ENCODE results near the gene SRP19.
"Not testable (repeated sequence)": the region's sequence is repeated elsewhere in the genome, so short reads cannot be mapped to it uniquely, and the experiment has no call there.

Gene SRP19

DNA sequence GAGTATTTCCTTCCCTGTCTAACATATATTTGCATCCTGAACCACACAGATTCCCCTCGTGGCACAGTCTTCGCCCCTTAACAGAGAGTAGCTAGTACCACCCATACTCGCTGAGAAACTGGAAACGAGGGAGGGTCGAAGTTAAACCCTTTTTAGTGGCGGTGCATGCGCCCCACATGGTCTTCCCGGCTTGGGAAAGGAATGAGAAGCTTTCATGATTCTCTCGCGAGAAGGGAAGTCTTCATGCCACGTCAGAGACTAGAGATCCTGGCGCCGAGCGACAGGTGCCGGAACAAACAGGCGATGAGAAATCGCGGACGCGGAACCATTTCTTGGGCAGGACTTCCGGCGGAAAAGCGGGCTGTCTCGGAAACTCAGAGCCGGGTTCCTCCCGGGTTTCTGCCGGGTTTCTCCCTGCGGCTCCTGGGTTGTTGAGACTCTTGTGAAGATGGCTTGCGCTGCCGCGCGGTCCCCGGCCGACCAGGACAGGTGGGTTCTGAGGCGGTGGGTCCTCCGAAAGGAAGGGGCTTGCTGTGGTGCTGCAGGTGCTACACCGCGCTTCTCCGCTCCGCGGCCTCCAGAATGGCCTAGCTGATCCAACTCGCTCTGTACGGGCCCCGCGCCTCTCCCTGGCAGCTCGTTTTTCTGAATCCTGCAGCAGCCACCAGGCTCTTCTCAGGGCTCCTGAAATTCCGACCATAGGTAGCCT lies at the start of gene SRP19:
Gene SRP19 (plus strand): TSS at position 359 of the 709 bp plus-strand sequence. CDS start 90 bp downstream, at position 449.
- DNase-seq = peak; percentile 99

DNA sequence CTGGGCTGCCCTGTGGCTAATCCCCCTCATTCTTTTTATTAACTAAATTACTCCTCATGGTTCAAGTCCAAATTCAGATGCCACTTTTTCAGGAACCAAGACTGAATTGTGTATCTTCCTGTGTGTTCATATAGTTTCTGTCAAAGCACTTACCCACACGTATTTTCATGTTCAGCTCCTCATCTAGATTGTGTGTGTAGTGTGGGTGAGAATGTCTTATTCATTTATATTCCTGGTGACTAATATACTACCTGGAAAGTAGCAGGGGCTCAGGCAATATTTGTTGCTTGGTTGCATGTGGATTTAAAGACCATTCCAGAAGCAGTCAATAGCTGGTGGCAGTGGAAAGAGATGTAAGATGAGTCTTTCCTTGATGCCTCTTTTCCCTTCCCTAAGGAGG lies 48.5 kb upstream of the SRP19 start:
- DNase-seq = no peak

DNA sequence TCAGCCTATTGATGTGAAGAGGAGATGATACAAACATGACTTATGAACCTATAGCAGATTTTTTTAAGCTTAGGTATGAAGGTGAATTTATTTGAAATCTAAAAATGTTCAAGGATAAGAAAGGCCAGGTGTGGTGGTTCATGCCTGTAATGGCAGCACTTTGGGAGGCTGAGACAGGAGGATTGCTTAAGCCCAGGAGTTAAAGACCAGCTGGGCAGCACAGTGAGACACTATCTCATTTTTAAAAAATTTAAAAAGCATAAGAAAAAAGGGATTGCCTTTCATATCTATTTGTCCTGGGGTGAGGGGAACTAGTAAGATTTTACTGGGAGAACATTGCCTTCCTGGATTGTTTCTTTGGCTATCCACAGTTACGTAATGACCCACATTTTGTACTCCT lies 40.8 kb upstream of the SRP19 start:
- no peak for DNase-seq

DNA sequence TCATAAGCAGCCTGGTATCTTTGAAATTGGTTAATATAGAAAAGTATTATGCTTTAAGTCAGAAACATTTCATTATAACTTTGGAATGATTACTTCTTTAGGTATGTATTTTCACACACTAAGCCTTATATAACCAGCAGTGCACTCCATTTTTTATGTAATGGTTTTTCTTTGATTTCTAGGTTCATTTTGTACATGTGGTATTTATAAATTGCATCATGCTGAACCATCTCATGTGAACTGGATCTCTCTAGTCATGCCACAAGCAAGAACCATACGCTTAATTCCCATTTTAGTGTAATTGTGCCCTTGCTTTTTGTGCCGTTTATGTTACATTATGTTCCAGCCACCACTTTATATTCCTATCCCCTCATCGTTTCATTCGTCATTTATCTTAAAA lies 38.6 kb upstream of the SRP19 start:
- DNase-seq = no peak

DNA sequence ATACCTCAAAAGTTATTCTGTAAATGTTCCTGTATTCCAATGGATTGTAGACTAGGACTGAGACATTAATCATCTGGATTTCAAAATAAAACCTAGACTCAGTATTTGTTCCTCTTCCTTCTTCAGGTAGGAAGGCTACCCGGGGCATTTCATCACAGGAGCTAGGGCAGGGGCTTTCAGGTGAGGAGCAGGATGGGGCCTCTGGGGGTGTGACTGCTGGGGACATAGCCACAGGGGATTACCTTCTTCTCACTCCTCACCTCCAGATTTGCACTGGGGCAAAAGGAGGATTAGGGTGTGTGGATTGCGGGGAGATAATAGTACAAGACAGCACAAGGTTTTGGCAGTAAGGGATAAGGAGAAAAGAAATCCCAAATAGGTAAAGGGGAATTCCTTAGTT lies 37.9 kb upstream of the SRP19 start:
- DNase-seq = no peak

DNA sequence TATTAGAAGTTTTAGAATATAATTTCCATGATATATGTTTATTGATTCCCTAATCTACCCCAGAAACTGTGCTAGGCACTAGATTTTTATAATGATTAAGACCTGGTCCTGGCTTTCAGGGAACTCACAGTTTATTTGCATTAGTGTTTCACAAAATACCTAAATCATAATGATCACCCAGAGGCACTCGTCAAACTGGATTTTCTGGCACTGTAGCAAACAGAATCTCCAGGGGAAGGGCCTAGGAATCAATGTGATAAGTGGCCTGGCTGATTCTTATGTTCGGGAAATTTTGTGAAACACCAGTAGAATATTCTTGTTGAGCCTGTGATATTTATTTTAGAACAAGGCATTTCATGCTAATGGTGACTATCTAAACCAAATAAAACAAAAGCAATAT lies 37.4 kb upstream of the SRP19 start:
- peak; percentile 8 for DNase-seq

DNA sequence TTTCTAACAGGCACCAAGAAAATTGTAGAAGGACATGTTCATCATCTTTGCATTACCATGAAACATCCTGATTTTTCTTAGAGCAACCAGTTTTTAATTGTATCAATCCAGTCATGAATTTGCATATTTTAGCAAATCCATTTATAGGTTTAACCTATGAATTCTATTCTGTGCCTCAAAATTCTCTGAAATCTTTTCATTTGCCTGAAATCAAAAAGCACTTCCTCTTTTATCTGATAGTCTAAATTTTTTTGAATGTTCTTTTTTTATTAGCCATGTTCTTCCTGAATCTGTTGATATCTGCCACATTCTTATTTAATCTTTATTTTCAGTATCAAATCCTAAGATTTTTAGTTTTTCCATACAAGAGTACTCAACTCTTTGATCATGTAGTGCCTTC lies 36.9 kb upstream of the SRP19 start:
- DNase-seq = no peak

DNA sequence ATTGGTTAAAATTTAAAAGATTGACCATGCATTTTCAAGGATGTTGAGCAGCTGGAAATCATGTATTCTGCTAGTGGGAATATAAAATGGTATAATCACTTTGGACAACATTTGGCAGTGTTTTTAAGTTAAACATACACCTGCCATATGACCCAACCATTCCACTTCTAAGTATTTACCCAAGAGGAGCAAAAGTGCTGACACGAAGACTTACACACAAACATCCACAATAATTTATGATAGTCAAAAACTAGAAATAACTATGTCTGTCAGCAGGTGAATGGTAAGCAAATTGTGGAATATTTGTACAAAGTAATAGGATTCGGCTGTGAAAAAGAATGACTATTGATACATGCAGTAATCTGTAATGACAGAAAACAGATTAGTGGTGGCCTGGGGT lies 30.7 kb upstream of the SRP19 start:
- DNase-seq = no peak

DNA sequence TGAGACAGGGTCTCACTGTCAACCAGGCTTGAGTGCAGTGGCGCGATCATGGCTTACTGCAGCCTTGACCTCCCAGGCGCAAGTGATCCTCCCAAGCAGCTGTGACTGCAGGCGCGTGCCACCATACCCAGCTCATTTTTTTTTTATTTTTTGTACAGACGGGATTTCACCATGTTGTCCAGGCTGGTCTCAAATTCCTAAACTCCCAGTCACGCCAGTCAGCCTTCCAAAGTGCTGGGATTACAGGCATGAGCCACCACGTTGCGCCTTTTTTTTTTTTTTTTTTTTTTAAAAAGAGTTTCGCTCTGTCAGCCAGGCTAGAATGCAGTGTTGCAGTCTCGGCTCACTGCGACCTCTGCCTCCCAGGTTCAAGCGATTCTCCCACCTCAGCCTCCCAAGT lies 27.1 kb upstream of the SRP19 start:
- DNase-seq = no peak

DNA sequence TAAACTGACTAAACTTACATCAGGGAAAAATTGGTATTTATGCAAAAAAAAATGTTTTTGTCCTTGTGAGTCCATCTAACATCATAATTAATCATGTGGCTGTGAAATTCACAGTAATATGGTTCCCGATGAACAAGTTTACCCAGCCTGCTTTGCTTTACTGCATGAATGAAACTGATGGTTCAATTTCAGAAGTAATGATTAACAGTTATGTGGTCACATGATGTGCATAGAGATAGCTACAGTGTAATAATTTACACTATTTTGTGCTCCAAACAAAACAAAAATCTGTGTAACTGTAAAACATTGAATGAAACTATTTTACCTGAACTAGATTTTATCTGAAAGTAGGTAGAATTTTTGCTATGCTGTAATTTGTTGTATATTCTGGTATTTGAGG lies 16.6 kb upstream of the SRP19 start:
- DNase-seq = no peak

DNA sequence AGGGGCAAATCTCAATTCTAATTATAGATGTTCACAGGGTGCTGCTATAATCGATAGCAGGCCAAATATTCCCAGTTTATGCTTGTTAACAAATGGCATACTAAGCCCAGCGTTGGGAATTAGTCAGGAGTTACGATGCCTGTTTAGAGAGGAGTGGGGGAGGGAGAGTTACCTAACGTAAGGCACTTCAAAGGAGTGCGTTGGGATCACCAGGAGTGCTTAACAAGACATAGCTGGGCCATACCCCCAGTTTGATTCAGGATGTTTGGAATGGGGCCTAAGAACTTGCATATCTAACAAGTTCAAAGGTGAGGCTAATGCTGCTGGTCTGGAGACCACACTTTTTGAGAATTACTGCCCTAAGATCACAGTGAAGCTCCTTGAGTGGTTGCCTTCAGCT lies 14.5 kb upstream of the SRP19 start:
- DNase-seq = no peak

DNA sequence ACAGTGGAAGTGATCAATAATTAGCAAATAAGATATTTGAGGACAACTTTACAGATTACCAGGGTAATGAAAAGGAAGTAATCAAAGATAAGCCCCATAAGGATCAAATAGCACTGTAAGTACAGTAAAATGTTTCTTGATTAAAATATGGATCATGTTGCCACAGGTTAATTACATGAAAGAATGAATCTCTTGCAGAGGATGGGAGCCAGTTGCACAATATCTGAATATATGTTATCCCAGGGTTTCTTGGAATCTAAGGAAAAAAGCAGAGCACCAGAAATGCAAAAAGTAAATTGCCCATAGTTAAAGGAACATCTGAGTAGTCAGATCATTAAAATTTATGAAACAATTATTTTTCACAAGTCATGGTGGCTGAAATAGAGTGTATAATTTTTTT lies 13.8 kb upstream of the SRP19 start:
- DNase-seq = no peak

DNA sequence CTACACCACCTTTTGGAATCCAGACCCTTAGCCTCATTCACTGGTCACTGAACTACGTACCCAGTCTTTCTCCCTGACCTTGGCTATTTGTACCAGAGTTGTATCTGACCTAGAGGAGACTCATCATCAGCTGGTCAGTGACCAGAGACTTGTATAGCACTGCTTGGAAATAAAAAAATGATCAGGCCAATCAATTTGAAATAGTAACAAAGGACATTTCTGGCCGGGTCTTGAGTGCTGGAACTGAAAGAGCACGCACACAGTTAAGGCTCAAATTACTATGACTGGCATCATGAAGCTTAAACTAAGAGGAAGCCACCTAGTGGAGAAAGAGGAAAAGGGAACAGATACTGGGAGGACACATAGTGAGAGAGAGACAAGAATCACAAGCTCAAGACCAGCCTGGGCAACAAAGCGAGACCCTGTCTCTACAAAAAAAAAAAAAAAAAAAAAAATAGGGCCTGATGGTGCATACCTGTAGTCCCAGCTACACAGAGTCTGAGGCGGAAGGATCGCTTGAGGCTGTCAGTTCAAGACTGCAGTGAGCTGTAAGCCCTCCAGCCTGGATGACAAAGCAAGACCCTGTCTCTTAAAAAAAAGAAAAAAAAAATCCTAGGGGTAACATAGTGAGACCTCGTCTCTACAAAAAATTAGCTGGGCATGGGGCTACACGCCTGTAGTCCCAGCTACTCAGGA lies 12.8 kb upstream of the SRP19 start:
- peak; percentile 87 for DNase-seq

DNA sequence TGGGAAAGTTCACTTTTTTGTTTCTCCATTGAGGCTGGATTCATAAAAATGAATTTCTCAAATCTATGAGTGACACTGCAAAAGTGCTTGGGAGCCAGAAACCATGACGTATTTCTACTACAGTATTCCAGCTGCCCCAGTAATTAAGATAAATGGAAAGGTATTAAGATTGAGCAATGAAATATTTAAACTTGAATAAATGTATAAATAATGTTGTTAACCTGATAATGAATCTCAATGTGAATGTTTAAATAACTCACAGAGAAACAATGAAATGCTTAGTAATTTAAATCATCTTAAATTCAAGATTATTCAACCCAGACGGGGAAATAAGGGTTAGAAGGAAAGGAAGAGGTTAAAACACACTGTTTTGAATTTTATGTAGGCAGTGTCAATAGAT lies 11.2 kb upstream of the SRP19 start:
- DNase-seq = no peak

DNA sequence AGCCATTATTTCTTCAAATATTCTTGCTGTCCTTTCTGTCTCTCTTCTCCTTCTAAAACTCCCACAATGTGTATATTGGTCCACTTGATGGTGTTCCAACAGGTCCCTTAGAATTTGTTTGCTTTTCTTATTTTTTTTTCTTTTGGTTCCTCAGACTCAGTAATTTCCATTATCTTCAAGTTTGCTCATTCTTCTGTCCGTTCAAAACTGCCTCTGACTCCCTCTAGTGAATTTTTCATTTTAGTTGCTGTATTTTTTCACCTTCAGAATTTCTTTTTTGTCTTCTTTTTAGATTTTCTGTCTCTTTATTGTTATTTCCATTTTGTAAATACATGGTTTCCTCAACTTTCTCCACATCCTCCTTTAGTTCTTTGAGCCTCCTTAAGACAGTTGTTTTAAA lies 6.4 kb upstream of the SRP19 start:
- DNase-seq = no peak

DNA sequence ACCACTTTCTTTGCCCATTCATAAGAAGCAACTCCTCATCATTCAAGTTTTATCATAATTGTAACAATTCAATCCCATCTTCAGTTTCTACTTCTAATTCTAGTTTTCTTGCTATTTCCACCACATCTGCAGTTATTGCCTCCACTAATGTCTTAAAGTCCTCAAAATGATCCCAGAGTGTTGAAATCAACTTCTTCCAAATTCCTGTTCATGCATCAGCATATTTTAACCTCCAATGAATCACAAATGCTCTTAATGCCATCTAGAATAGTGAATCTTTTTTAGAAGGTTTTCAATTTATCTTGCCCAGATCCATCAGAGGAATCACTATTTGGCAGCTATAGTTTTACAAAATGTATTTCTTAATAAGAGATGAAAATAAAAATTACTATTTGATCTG lies 3.2 kb upstream of the SRP19 start:
- DNase-seq = no peak

DNA sequence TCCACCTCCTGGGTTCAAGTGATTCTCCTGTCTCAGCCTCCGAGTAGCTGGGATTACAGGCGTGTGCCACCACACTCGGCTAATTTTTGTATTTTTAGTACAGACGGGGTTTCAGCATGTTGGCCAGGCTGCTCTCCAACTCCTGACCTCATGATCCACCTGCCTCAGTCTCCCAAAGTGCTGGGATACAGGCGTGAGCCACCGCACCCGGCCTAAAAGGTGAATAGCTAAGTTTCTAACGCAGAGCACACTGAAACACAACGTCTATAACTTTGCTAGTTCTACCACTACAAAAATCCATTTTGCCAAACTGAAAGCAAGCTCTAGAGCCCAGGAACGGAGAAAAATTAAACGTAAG lies 537 bp upstream of the SRP19 start:
- not testable (repeated sequence) for DNase-seq

DNA sequence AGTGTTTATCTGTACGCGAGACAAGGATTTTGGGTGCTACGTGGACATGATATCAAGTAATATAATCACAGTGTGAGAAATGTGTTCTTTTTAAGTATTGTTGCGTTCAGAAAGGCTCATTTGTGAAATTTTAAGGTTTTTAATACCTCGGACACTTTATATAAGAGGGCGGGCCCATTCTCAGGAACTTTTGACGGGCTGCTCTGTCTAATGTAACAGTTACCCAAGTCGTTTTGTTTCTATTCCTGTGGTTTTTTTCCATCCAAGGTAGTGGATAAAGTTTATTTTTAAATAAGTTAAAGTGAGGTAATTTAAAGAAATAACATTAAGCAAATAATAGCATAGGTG lies 525 bp downstream of the SRP19 start:
- DNase-seq = no peak

DNA sequence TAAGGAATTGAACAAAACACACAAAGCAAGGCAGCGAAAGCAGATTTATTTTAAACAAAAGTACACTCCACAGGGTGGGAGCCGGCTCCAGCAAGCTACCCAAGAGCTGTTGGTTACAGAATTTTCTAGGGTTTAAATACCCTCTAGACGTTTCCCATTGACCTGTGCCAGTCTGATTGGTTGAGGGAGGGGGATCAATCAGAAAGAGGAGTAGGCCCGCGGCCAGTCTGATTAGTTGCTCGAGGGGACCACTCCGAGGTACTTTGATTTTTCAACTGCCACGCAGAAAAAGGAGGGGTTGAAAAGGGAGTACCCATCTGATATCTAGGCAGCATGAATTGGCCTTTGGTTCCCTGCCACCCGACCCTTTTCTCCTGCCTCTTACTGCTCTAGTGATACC lies 998 bp downstream of the SRP19 start:
- peak; percentile 26 for DNase-seq

DNA sequence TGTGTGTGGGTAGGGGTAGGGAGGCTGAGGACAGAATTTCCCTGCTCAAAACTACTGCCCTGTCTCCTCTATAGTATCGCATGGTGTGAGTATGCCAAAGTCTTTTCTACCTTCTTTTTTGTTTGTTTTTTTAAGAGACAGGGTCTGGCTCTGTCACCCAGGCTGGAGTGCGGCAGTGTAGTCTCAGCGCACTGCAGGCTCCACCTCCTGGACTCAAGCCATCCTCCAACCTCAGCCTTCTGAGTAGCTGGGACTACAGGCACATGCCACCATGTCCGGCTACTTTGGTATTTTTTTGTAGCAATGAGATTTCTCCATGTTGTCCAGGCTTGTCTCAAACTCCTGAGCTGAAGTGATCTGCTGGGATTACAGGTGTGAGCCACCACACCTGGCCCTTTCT lies 2.5 kb downstream of the SRP19 start:
- DNase-seq = no peak

DNA sequence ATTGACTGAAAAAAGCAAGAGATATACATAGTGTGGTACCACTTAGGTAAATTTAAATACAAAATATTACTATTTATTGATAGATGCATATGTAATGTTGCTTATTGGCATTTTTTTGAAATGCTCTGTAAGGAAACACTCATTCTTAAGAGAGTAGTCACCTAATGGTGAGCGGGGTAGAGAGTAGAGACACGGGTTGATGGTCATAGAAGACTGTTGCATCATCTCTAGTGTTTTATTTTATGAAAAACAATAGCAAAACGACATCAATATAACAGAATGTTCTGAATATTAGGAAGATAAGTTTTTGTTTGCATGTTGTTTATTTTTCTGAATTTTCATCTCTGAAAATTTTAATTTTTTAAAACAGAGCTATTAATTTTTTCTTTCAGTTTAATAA lies 4.0 kb downstream of the SRP19 start:
- DNase-seq = no peak

DNA sequence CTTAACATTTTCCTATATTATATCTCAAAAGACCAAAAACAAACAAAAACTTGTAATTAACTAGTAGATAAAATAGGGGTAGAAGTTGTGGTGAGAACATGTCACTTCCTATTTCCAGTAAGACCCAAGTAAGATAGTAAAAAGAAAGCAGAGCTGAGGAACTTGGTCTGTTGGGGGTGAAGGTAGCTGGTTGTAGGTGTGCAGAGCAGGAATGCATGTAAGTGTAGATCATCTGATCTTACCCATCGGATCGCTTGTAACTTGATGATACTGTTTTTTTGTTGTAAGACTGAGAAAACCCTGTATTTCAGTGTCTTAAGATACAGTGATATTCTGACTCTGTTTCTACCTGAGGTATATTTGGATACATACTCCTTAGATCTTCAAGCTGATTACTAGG lies 5.7 kb downstream of the SRP19 start:
- no peak for DNase-seq

DNA sequence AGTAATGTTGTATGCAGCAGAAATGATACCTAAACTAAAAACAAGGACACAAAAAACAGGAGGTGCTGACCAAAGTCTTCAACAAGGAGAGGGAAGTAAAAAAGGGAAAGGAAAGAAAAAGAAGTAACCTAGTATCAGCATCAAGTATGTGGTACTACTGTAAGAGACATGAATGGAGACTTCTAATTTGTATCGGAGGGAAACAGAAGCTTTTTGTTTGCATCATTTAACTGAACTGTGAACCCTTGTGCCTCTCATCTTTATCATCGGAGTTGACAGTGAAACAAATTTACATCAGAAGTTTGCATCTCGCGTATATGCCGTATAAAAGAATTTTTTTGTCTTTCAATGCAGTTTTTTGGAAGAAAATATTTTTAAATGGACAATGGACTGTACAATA lies 6.3 kb downstream of the SRP19 start:
- no peak for DNase-seq

DNA sequence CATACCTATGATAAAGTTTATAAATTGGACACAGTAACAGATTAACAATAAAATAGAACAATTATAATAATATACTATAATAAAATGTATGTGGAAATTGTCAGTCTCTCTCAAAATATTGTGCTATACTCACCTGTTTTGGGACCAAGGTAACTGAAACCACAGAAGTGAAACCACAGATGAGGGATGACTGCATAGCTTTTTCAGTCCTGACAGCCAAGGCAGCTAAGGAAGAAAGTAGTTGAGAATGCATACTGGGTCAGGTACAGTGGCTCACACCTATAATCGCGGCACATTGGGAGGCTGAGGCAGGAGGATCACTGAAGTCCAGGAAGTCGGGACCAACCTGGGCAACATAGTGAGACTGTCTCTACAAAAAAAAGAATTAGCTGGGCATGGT lies 8.9 kb downstream of the SRP19 start:
- DNase-seq = no peak

DNA sequence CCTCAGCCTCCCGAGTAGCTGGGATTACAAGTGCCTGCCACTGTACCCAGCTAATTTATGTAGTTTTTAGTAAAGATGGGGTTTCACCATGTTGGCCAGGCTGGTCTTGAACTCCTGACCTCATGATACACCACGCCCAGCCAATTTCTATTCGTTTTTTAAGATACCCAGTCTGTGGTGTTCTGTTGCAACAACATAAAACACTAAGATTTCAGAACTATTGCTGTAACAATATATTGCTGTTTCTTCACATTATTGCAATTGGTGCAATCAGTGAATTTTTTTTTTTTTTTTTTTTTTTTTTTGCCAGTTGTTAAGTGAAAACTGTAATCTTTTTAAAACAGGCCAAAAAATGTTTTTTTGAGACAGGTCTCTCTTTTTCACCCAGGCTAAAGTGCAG lies 9.9 kb downstream of the SRP19 start:
- DNase-seq = no peak

Measured in DMS53 (cell line).